ENCODE measurements around the gene C17orf50.

Gene C17orf50

DNA sequence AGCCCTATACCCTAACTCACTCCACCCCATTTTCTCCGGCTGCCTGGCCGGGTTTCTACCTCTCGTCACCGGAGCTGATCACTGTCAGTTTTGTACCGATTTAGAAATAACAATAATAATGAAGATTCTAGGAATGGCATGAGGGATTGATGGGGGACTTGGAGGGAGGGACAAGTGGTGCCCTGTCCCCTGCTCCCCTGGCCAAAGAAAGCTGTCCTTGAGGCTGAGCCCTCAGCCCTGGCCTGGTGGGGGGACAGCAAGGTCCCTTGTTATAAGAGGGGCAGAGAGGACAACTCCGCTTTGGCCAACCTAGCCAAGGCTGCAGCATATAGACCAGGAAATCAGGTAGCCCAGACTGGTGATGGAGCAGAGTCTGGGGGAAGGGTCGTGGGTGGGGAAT, 18.2 kb upstream of the C17orf50 start:
- no peak for DNase-seq (ENCODE audit: low read depth)
- H3K4me3 ChIP-seq (ENCODE audit: low read depth, low read length), result no peak overlapping the region
- TF ChIP-seq, protein P1, sequence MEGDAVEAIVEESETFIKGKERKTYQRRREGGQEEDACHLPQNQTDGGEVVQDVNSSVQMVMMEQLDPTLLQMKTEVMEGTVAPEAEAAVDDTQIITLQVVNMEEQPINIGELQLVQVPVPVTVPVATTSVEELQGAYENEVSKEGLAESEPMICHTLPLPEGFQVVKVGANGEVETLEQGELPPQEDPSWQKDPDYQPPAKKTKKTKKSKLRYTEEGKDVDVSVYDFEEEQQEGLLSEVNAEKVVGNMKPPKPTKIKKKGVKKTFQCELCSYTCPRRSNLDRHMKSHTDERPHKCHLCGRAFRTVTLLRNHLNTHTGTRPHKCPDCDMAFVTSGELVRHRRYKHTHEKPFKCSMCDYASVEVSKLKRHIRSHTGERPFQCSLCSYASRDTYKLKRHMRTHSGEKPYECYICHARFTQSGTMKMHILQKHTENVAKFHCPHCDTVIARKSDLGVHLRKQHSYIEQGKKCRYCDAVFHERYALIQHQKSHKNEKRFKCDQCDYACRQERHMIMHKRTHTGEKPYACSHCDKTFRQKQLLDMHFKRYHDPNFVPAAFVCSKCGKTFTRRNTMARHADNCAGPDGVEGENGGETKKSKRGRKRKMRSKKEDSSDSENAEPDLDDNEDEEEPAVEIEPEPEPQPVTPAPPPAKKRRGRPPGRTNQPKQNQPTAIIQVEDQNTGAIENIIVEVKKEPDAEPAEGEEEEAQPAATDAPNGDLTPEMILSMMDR (IDR thresholded peaks at IDR 0.05; ENCODE audit: low read depth, low read length), result no peak
- TF ChIP-seq, protein P2, sequence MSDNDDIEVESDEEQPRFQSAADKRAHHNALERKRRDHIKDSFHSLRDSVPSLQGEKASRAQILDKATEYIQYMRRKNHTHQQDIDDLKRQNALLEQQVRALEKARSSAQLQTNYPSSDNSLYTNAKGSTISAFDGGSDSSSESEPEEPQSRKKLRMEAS (IDR thresholded peaks at IDR 0.05; ENCODE audit: low read depth, low read length), result no peak
- no peak for TF ChIP-seq POLR2A (IDR thresholded peaks at IDR 0.05; ENCODE audit: extremely low read depth, insufficient read length)
- no peak for TF ChIP-seq MYC (IDR thresholded peaks at IDR 0.05; ENCODE audit: low read depth, low read length)

DNA sequence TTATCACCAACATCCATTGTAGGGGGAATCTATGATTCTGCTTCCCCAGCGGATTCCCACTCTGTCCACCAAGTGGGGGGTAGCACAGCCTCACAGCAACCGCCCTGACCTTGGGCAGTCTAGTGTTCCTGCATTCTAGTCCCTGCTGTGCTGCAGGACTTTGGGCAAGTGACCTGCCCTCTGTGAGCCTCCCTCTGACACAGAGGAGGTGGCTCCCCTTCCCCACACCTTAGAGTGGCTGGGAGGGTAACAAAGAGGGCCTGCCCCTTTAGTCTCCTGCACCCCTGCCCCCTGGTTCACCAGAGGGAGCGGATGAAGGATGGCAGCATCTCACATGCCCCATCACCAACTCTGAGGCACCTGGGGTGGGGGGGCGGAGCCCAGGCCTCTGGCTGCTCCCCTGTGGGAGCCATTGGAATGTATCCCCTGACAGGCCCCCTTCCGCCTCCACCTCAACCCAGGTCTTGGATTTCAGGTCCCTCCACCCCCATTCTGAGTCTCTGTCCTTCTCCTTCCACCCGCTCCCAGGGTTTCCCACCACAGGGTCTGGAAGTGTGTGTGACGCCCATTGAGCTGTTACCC, 17.7 kb upstream of the C17orf50 start:
- no peak overlapping the region for H3K4me3 ChIP-seq (ENCODE audit: low read depth, low read length)
- TF ChIP-seq POLR2A (IDR thresholded peaks at IDR 0.05; ENCODE audit: extremely low read depth, insufficient read length) (no peak), MYC (IDR thresholded peaks at IDR 0.05; ENCODE audit: low read depth, low read length) (no peak)
- TF ChIP-seq, protein P2 (IDR thresholded peaks at IDR 0.05; ENCODE audit: low read depth, low read length), result no peak
- no peak for DNase-seq (ENCODE audit: low read depth)

- peak; percentile 80 for DNase-seq (ENCODE audit: low read depth)
- no peak overlapping the region for H3K4me3 ChIP-seq (ENCODE audit: low read depth, low read length)
- no peak for TF ChIP-seq POLR2A (IDR thresholded peaks at IDR 0.05; ENCODE audit: extremely low read depth, insufficient read length)
- TF ChIP-seq MYC (IDR thresholded peaks at IDR 0.05; ENCODE audit: low read depth, low read length), result no peak
- TF ChIP-seq, protein P2 (IDR thresholded peaks at IDR 0.05; ENCODE audit: low read depth, low read length), result no peak
- TF ChIP-seq, protein P1 (IDR thresholded peaks at IDR 0.05; ENCODE audit: low read depth, low read length), result no peak
These were observed 16.9 kb upstream of the C17orf50 start for GRCh38 chr17:35743626-35744328.

DNA sequence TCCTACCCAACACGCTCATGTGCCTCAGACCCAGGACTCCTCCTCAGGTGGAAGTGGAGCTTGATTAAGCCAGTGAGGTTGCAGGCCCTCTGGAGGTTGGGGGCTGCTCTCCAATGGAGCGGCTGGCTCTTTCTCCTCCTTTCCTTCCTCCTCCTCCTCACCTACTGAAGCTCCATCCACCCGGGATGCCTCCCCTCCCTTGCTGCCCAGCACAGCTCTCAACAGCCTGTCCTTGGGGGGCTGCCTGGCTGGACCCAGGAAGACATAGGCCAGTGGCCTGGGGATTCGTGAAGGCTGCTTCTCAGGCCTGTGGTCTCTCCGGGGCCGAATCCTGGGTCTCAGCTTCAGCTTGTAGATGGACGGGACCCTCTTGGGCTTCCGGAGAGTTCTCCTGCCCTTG, 15.9 kb upstream of the C17orf50 start:
- TF ChIP-seq, protein P1 (IDR thresholded peaks at IDR 0.05; ENCODE audit: low read depth, low read length), result no peak
- TF ChIP-seq, protein P2 (IDR thresholded peaks at IDR 0.05; ENCODE audit: low read depth, low read length), result no peak
- no peak for TF ChIP-seq POLR2A (IDR thresholded peaks at IDR 0.05; ENCODE audit: extremely low read depth, insufficient read length)
- TF ChIP-seq MYC (IDR thresholded peaks at IDR 0.05; ENCODE audit: low read depth, low read length), result no peak
- no peak for DNase-seq (ENCODE audit: low read depth)
- H3K4me3 ChIP-seq (ENCODE audit: low read depth, low read length), result no peak overlapping the region

DNA sequence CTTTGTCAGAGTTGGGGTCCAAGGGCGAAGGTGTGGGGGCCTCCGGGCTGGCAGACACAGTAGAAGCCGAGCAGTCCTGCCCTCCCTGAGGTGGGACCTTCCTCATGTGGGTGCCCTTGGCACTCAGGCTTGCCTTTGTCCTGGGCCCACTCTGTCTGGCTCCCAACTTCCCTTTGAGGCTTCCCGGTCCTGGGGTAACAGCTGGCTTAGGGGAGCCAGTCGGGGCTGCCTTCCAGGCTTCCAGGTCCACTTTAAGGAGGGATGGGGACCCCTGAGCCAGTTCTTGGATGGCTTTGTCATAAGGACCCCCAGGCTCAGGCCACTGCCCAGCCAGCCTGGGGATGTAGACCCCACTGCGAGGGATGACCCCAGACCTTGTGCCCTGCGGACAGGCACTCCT, 15.4 kb upstream of the C17orf50 start:
- no peak overlapping the region for H3K4me3 ChIP-seq (ENCODE audit: low read depth, low read length)
- DNase-seq (ENCODE audit: low read depth), result no peak
- no peak for TF ChIP-seq POLR2A (IDR thresholded peaks at IDR 0.05; ENCODE audit: extremely low read depth, insufficient read length)
- TF ChIP-seq MYC (IDR thresholded peaks at IDR 0.05; ENCODE audit: low read depth, low read length), result no peak
- TF ChIP-seq, protein P1 (IDR thresholded peaks at IDR 0.05; ENCODE audit: low read depth, low read length), result no peak
- TF ChIP-seq, protein P2 (IDR thresholded peaks at IDR 0.05; ENCODE audit: low read depth, low read length), result no peak

DNA sequence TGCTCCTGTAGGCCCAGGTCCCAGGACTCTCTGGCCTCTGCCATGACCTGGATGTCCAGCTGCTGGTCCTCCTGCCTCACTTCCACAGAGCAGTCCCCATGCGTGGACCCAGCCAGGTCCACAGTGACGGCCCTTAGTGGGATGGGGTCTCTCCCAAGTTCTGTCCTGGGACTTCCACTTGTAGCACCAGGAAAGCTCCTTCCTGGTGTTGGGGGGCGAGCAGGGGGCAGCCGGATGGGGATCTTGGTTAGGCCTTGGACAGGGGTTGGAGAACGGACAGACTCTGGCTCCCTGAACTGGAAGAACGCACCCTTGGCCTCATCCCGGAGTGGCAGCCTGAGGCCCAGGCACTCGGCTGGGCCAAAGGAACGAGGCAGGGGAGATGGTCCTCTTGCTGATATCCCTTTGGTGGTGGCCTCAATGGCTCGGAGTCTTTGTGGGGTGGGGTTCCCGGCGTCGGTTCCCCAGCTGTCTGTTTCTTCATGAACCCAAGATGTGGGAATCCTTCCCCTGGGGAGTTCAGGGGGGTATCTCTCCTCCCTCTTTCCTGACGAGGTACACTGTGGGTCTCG, 14.9 kb upstream of the C17orf50 start:
- no peak for DNase-seq (ENCODE audit: low read depth)

More for the DNA sequence above, 14.9 kb upstream of the C17orf50 start:
- TF ChIP-seq, protein P1 (IDR thresholded peaks at IDR 0.05; ENCODE audit: low read depth, low read length), result no peak
- TF ChIP-seq POLR2A (IDR thresholded peaks at IDR 0.05; ENCODE audit: extremely low read depth, insufficient read length) (no peak), MYC (IDR thresholded peaks at IDR 0.05; ENCODE audit: low read depth, low read length) (no peak)
- TF ChIP-seq, protein P2 (IDR thresholded peaks at IDR 0.05; ENCODE audit: low read depth, low read length), result no peak
- no peak overlapping the region for H3K4me3 ChIP-seq (ENCODE audit: low read depth, low read length)

All from NB4 (cell line).